MM.1S (cell line): Measurements from ENCODE around the gene PERM1.

ENCODE experiments used
- EZH2 ChIP-seq: fragments of 300-600 bp; sonication (generic); optimal IDR thresholded peaks from 2 replicates; pipeline ENCODE3; 2017; ENCODE audit warnings: low read depth, mild to moderate bottlenecking, antibody characterized with exemption, low read length, mixed read lengths
- TF ChIP-seq, protein P1 (sequence below): fragments of 300-600 bp; sonication (generic); IDR thresholded peaks from 2 replicates; pipeline ENCODE4 v1.5.1; 2016; ENCODE audit warnings: antibody characterized with exemption, low read length, mixed read lengths

DNA sequence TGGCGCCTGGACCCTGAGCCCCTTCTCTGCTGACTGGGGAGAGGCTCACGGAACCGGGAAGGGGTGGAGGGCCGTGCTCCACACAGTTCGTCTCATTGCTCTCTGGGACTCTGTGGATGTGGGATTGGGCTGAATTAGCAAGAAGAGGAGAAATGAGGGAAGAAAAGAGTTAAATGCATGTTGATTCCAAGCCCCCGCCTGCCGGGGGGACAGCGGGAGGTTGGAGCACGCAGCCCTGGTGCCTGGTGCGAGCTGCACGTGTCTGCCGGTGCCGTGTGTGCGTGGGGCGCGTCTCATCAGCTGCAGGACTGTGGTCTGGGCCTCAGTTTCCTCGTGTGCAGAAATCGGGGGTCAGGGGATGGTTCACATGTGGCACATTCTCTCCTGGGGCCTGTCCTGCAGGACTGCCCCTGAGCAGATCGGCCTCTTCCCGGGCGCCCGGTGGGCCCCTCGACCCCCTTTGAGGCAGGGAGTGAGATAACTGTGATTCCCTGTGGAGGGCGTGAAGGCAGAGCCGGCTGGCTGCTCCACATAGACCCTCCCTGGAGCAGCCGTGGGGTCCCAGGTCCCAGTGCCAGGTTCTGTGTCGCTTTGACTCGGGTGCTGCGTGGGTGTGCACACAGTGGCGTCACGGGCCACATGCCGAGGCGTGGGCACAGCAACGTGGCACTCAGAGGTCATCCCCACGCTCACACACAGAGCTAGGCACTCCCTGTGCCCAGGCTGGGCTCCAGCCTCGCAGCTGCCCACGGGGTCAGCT, 46.7 kb downstream of the PERM1 start:
- TF ChIP-seq EZH2, result no peak
- TF ChIP-seq, protein P1, sequence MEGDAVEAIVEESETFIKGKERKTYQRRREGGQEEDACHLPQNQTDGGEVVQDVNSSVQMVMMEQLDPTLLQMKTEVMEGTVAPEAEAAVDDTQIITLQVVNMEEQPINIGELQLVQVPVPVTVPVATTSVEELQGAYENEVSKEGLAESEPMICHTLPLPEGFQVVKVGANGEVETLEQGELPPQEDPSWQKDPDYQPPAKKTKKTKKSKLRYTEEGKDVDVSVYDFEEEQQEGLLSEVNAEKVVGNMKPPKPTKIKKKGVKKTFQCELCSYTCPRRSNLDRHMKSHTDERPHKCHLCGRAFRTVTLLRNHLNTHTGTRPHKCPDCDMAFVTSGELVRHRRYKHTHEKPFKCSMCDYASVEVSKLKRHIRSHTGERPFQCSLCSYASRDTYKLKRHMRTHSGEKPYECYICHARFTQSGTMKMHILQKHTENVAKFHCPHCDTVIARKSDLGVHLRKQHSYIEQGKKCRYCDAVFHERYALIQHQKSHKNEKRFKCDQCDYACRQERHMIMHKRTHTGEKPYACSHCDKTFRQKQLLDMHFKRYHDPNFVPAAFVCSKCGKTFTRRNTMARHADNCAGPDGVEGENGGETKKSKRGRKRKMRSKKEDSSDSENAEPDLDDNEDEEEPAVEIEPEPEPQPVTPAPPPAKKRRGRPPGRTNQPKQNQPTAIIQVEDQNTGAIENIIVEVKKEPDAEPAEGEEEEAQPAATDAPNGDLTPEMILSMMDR, result no peak
